K562 (cell line): ENCODE data around the gene SLC24A3. TPM values are rescaled to one million over a fixed set of nuclear protein-coding genes. Genes with fewer than 3 reads are reported as not detected.

Experiments
- DNMT1 ChIP-seq: fragments of 450-650 bp; IDR thresholded peaks from 2 replicates; pipeline ENCODE4 v1.6.1; 2016; ENCODE audit warnings: antibody characterized with exemption, mild to moderate bottlenecking
- NR2C2 ChIP-seq, 2 experiments: fragments of 200-800 bp in 1 of 2; sonication (Bioruptor generic) in 1 of 2; sonication (generic) in 1 of 2; formaldehyde crosslinking in 1 of 2; IDR thresholded peaks; 2 replicates each; pipeline versions ENCODE4 v1.6.1 to v1.8.0; 2016 to 2022; ENCODE audit warnings: mild to moderate bottlenecking in 1 of 2, missing compliant biosample characterization in 1 of 2, missing genetic modification characterization in 1 of 2, missing genetic modification reagents in 1 of 2
- RERE ChIP-seq: sonication (generic); formaldehyde crosslinking; IDR thresholded peaks from 2 replicates; pipeline ENCODE4 v1.8.0; 2023; ENCODE audit warnings: missing genetic modification reagents, mild to moderate bottlenecking, borderline replicate concordance
- SMC3 ChIP-seq: conservative IDR thresholded peaks from 2 replicates; pipeline ENCODE4 v1.6.1; 2011; ENCODE audit warnings: low read depth, low read length, improper control_type of control experiment; ENCODE audit not compliant: insufficient read depth
- ZFP30 ChIP-seq: fragments of 250-450 bp; sonication (Bioruptor Pico); IDR thresholded peaks from 2 replicates; pipeline ENCODE4 v1.8.0; 2022; ENCODE audit warnings: moderate library complexity, mild to moderate bottlenecking, inconsistent platforms, borderline replicate concordance
- polyA plus RNA-seq, 8 experiments: library from polyadenylated mRNA; depleted of rRNA in 4 of 8; stranded (reverse) in 5 of 8; unstranded in 3 of 8; fragments of >200 nt; fragmentation: Nextera tagmentation in 2 of 8; fragmentation: Illumina TruSeq in 1 of 8; extraction: Ambion mirVana in 2 of 8; extraction: Trizol in 1 of 8; gene quantifications; 2 replicates each; pipeline versions ENCODE4 v1.2.1 to v1.2.3, GENCODE V29; 2011 to 2014; ENCODE audit warnings: inconsistent platforms in 1 of 8, missing spikeins in 1 of 8
- total RNA-seq, 7 experiments: library from RNA; depleted of rRNA in 6 of 7; stranded (reverse); fragments of >200 nt in 6 of 7; fragmentation: Illumina TruSeq in 2 of 7; extraction: Trizol in 2 of 7; gene quantifications; 2 replicates each; pipeline versions ENCODE4 v1.2.1 to v1.2.3, GENCODE V29; 2011 to 2021; ENCODE audit warnings: low replicate concordance in 1 of 7
- TF ChIP-seq, protein P1 (sequence below): fragments of 250-450 bp; sonication (Bioruptor Pico); IDR thresholded peaks from 2 replicates; pipeline ENCODE4 v1.4.0; 2020; ENCODE audit warnings: borderline replicate concordance

SLC24A3 gene
- total and polyA plus RNA-seq, 9 of the 15 experiments (the other 6 are each of a cell fraction or from before 2014, with no cell fraction given): not detected

GRCh38 chr20:19376451-19377229 lies 164.2 kb downstream of the SLC24A3 start (continued):
- TF ChIP-seq RERE (CRISPR knock-in tag): no peak
- TF ChIP-seq SMC3: no peak
- no peak for TF ChIP-seq DNMT1
- no peak for TF ChIP-seq NR2C2 (CRISPR knock-in tag; IDR thresholded peaks at IDR 0.05)
- TF ChIP-seq NR2C2 (tag; IDR thresholded peaks at IDR 0.05): no peak
- TF ChIP-seq ZFP30 (CRISPR knock-in tag): no peak
- TF ChIP-seq, protein P1, sequence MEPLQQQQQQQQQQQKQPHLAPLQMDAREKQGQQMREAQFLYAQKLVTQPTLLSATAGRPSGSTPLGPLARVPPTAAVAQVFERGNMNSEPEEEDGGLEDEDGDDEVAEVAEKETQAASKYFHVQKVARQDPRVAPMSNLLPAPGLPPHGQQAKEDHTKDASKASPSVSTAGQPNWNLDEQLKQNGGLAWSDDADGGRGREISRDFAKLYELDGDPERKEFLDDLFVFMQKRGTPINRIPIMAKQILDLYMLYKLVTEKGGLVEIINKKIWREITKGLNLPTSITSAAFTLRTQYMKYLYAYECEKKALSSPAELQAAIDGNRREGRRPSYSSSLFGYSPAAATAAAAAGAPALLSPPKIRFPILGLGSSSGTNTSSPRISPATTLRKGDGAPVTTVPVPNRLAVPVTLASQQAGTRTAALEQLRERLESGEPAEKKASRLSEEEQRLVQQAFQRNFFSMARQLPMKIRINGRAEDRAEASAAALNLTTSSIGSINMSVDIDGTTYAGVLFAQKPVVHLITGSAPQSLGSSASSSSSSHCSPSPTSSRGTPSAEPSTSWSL (CRISPR knock-in tag): no peak
